ENCODE results near the gene ZNF26. TPM values are rescaled to one million over a fixed set of nuclear protein-coding genes. Genes with fewer than 3 reads are reported as not detected.
A peak's percentile ranks its signal among the peaks of the same experiment; 100 is the strongest.
"Not testable (repeated sequence)": the region's sequence is repeated elsewhere in the genome, so short reads cannot be mapped to it uniquely, and the experiment has no call there.

ZNF26 gene
- total RNA-seq, 1 donor from 2014 or later = 13.6 TPM

GRCh38 chr12:132967736-132968135, 18.4 kb upstream of the ZNF26 start:
- Mint-ChIP-seq H3K9me3 (ENCODE audit: unreplicated experiment) (peaks cover 22% of the 10 kb centered on the region), H3K4me1 (ENCODE audit: unreplicated experiment) (no peaks in the 10 kb centered on the region), H3K27ac (ENCODE audit: unreplicated experiment) (no peak overlapping the region), H3K27me3 (ENCODE audit: unreplicated experiment) (no peaks in the 10 kb centered on the region), H3K4me3 (ENCODE audit: unreplicated experiment) (no peak overlapping the region), H3K36me3 (ENCODE audit: unreplicated experiment) (peaks cover 12% of the 10 kb centered on the region)
- DNase-seq (ENCODE audit: extremely low spot score, unreplicated experiment) = peak; percentile 80
- TF ChIP-seq, protein P1, sequence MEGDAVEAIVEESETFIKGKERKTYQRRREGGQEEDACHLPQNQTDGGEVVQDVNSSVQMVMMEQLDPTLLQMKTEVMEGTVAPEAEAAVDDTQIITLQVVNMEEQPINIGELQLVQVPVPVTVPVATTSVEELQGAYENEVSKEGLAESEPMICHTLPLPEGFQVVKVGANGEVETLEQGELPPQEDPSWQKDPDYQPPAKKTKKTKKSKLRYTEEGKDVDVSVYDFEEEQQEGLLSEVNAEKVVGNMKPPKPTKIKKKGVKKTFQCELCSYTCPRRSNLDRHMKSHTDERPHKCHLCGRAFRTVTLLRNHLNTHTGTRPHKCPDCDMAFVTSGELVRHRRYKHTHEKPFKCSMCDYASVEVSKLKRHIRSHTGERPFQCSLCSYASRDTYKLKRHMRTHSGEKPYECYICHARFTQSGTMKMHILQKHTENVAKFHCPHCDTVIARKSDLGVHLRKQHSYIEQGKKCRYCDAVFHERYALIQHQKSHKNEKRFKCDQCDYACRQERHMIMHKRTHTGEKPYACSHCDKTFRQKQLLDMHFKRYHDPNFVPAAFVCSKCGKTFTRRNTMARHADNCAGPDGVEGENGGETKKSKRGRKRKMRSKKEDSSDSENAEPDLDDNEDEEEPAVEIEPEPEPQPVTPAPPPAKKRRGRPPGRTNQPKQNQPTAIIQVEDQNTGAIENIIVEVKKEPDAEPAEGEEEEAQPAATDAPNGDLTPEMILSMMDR (IDR thresholded peaks at IDR 0.05) = no peak

DNA sequence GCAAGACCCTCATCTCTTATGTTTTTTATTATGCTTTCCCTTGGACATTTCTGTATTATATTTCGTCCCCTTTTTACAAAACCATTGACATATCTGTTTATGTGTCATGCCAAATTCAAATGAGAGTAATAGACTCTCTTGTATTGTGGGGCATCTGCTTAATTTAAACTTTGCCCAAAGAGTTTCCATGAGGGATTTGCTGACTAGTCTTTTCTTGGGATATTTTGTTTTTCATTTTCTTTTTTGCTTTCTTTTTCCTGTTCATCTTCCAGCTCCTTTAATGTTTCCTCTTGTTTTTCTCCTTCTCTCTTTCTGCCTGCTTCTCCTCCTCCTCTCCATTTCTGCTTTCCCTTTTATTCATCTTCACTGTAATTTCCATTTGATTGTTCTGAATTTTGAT, 13.8 kb upstream of the ZNF26 start:
- Mint-ChIP-seq H3K27me3 (ENCODE audit: unreplicated experiment) (no peaks in the 10 kb centered on the region), H3K27ac (ENCODE audit: unreplicated experiment) (no peak overlapping the region), H3K36me3 (ENCODE audit: unreplicated experiment) (no peaks in the 10 kb centered on the region), H3K4me3 (ENCODE audit: unreplicated experiment) (no peak overlapping the region), H3K4me1 (ENCODE audit: unreplicated experiment) (no peaks in the 10 kb centered on the region), H3K9me3 (ENCODE audit: unreplicated experiment) (peaks cover 36% of the 10 kb centered on the region)
- TF ChIP-seq, protein P1 (IDR thresholded peaks at IDR 0.05) = no peak
- DNase-seq (ENCODE audit: extremely low spot score, unreplicated experiment) = no peak

GRCh38 chr12:132976870-132977269, 9.3 kb upstream of the ZNF26 start:
- H3K4me3 Mint-ChIP-seq (ENCODE audit: unreplicated experiment); H3K27ac Mint-ChIP-seq (ENCODE audit: unreplicated experiment); DNase-seq (ENCODE audit: extremely low spot score, unreplicated experiment); H3K27me3 Mint-ChIP-seq (ENCODE audit: unreplicated experiment); H3K36me3 Mint-ChIP-seq (ENCODE audit: unreplicated experiment); H3K4me1 Mint-ChIP-seq (ENCODE audit: unreplicated experiment): not testable (repeated sequence)
- peaks cover 55% of the 10 kb centered on the region for H3K9me3 Mint-ChIP-seq (ENCODE audit: unreplicated experiment)

DNA sequence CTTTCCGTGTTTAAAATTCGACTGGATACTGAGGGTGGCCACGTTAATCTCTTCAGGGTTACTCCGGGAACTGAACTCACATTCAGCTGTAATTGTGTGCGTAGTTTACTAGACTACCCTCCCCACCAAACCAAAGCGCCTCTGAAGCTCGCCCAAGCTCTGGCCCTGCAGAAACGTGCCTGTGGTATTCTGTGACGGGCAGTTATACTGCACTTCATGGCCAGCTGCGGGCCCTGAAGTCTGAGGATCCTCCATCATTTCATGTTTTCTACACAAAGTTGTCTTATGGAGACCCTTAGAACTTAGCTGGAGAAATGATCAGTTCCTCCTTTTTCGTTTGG, 688 bp downstream of the ZNF26 start:
- peak overlapping the region; percentile 52 for H3K27ac Mint-ChIP-seq (ENCODE audit: unreplicated experiment)
- H3K36me3 Mint-ChIP-seq (ENCODE audit: unreplicated experiment) = peaks cover 30% of the 10 kb centered on the region
- peak overlapping the region; percentile 89 for H3K4me3 Mint-ChIP-seq (ENCODE audit: unreplicated experiment)
- peaks cover 23% of the 10 kb centered on the region for H3K4me1 Mint-ChIP-seq (ENCODE audit: unreplicated experiment)
- H3K27me3 Mint-ChIP-seq (ENCODE audit: unreplicated experiment) = no peaks in the 10 kb centered on the region
- TF ChIP-seq, protein P1 (IDR thresholded peaks at IDR 0.05) = no peak
- DNase-seq (ENCODE audit: extremely low spot score, unreplicated experiment) = no peak
- H3K9me3 Mint-ChIP-seq (ENCODE audit: unreplicated experiment) = peaks cover 20% of the 10 kb centered on the region

GRCh38 chr12:132998741-132999140, 12.6 kb downstream of the ZNF26 start:
- Mint-ChIP-seq H3K4me3 (ENCODE audit: unreplicated experiment) (no peak overlapping the region), H3K27ac (ENCODE audit: unreplicated experiment) (no peak overlapping the region), H3K36me3 (ENCODE audit: unreplicated experiment) (peaks cover 51% of the 10 kb centered on the region), H3K9me3 (ENCODE audit: unreplicated experiment) (peaks cover 32% of the 10 kb centered on the region), H3K27me3 (ENCODE audit: unreplicated experiment) (no peaks in the 10 kb centered on the region), H3K4me1 (ENCODE audit: unreplicated experiment) (no peaks in the 10 kb centered on the region)
- DNase-seq (ENCODE audit: extremely low spot score, unreplicated experiment) = no peak
- TF ChIP-seq, protein P1 (IDR thresholded peaks at IDR 0.05) = no peak

- H3K4me3 Mint-ChIP-seq (ENCODE audit: unreplicated experiment) = no peak overlapping the region
- peaks cover 83% of the 10 kb centered on the region for H3K36me3 Mint-ChIP-seq (ENCODE audit: unreplicated experiment)
- H3K9me3 Mint-ChIP-seq (ENCODE audit: unreplicated experiment) = peaks cover 37% of the 10 kb centered on the region
- no peak overlapping the region for H3K27ac Mint-ChIP-seq (ENCODE audit: unreplicated experiment)
- TF ChIP-seq, protein P1 (IDR thresholded peaks at IDR 0.05) = no peak
- no peak for DNase-seq (ENCODE audit: extremely low spot score, unreplicated experiment)
- no peaks in the 10 kb centered on the region for H3K4me1 Mint-ChIP-seq (ENCODE audit: unreplicated experiment)
- no peaks in the 10 kb centered on the region for H3K27me3 Mint-ChIP-seq (ENCODE audit: unreplicated experiment)
Observed at GRCh38 chr12:133010657-133011297, 24.6 kb downstream of the ZNF26 start.

Measured in osteocyte (in vitro differentiated cells).